Suprapubic skin (tissue), 4 donors: ENCODE results near the gene IQSEC1. TPM values are rescaled to one million over a fixed set of nuclear protein-coding genes. Genes with fewer than 3 reads are reported as not detected.

Experiments
- DNase-seq, 2 donors: peaks; one replicate each; pipeline ENCODE4 v3.0.0-alpha.2; 2019; ENCODE audit warnings: low spot score in 2 of 2
- H3K27ac ChIP-seq: fragments of 200-600 bp; sonication (generic); one replicate; pipeline ENCODE4 v1.5.1; 2019
- H3K27me3 ChIP-seq: fragments of 200-600 bp; sonication (generic); one replicate; pipeline ENCODE4 v1.5.1; 2019
- H3K36me3 ChIP-seq: fragments of 200-600 bp; sonication (generic); one replicate; pipeline ENCODE4 v1.5.1; 2019
- H3K4me1 ChIP-seq: fragments of 200-600 bp; sonication (generic); one replicate; pipeline ENCODE4 v1.5.1; 2019
- H3K4me3 ChIP-seq: fragments of 200-600 bp; sonication (generic); one replicate; pipeline ENCODE4 v1.5.1; 2019; ENCODE audit warnings: mild to moderate bottlenecking
- H3K9me3 ChIP-seq: fragments of 200-600 bp; sonication (generic); one replicate; pipeline ENCODE4 v1.5.1; 2019
- CTCF ChIP-seq, 2 donors: fragments of 200-600 bp in 1 of 2; fragments of 450-650 bp in 1 of 2; sonication (generic) in 1 of 2; IDR thresholded peaks; one replicate each; pipeline ENCODE4 v1.5.1; 2016 to 2019; ENCODE audit warnings: antibody characterized with exemption in 2 of 2, mild to moderate bottlenecking in 1 of 2, moderate library complexity in 1 of 2
- EP300 ChIP-seq: sonication (generic); formaldehyde crosslinking; IDR thresholded peaks from one replicate; pipeline ENCODE4 v1.6.1; 2017; ENCODE audit warnings: antibody characterized with exemption
- POLR2A ChIP-seq, 2 donors: fragments of 450-650 bp; IDR thresholded peaks; one replicate each; pipeline ENCODE4 v1.6.1; 2017; ENCODE audit warnings: antibody characterized with exemption in 2 of 2, mild to moderate bottlenecking in 2 of 2, moderate library complexity in 2 of 2
- POLR2AphosphoS5 ChIP-seq, 3 donors: sonication (generic); formaldehyde crosslinking; IDR thresholded peaks; one replicate each; pipeline ENCODE4 v1.6.1; 2017; ENCODE audit warnings: antibody characterized with exemption in 3 of 3
- WGBS: methylation state at CpG from one replicate; pipeline ENCODE4 v1.1.5; 2018; 5-methylcytosine and 5-hydroxymethylcytosine counted together
- total RNA-seq, 4 donors: library from RNA; depleted of rRNA; stranded (reverse); fragments of >200 nt; gene quantifications; one replicate each; pipeline ENCODE4 v1.1.0, GENCODE V29; 2016

IQSEC1 gene
- total RNA-seq, 4 donors from 2014 or later, result 26.7 to 52.4 (median 35.5) TPM

GRCh38 chr3:12908859-12909258, 164.4 kb downstream of the IQSEC1 start:
- DNase-seq, result no peak
- Histone ChIP-seq H3K27me3 (no peaks in the 10 kb centered on the region), H3K36me3 (peaks cover 96% of the 10 kb centered on the region), H3K9me3 (no peaks in the 10 kb centered on the region), H3K4me3 (no peak overlapping the region), H3K4me1 (no peaks in the 10 kb centered on the region), H3K27ac (no peak overlapping the region)
- TF ChIP-seq POLR2A (IDR thresholded peaks at IDR 0.05) (no peak), CTCF (IDR thresholded peaks at IDR 0.05) (no peak), POLR2AphosphoS5 (IDR thresholded peaks at IDR 0.05) (no peak), EP300 (no peak)
- WGBS, result 91% methylated on average over 7 of the region's 7 CpGs

GRCh38 chr3:12908136-12908730, 165.0 kb downstream of the IQSEC1 start:
- H3K27me3 ChIP-seq, result no peaks in the 10 kb centered on the region
- no peak overlapping the region for H3K27ac ChIP-seq
- no peak overlapping the region for H3K4me3 ChIP-seq
- H3K4me1 ChIP-seq, result no peaks in the 10 kb centered on the region
- H3K36me3 ChIP-seq, result peaks cover 96% of the 10 kb centered on the region
- 96% methylated on average over 28 of the region's 28 CpGs for WGBS
- no peaks in the 10 kb centered on the region for H3K9me3 ChIP-seq
- TF ChIP-seq POLR2A (IDR thresholded peaks at IDR 0.05) (no peak), POLR2AphosphoS5 (IDR thresholded peaks at IDR 0.05) (no peak)
- DNase-seq, result no peak

GRCh38 chr3:12907729-12908128, 165.5 kb downstream of the IQSEC1 start:
- WGBS, result 85% methylated on average over 18 of the region's 18 CpGs
- no peak overlapping the region for H3K27ac ChIP-seq
- no peak overlapping the region for H3K4me3 ChIP-seq
- H3K36me3 ChIP-seq, result peaks cover 91% of the 10 kb centered on the region
- no peaks in the 10 kb centered on the region for H3K27me3 ChIP-seq
- no peak for DNase-seq
- H3K9me3 ChIP-seq, result no peaks in the 10 kb centered on the region
- TF ChIP-seq POLR2AphosphoS5 (IDR thresholded peaks at IDR 0.05) (no peak), CTCF (IDR thresholded peaks at IDR 0.05) (no peak), EP300 (no peak), POLR2A (IDR thresholded peaks at IDR 0.05) (no peak)
- no peaks in the 10 kb centered on the region for H3K4me1 ChIP-seq

- H3K4me3 ChIP-seq, result no peak overlapping the region
- peaks cover 89% of the 10 kb centered on the region for H3K36me3 ChIP-seq
- no peaks in the 10 kb centered on the region for H3K27me3 ChIP-seq
- 95% methylated on average over 3 of the region's 16 CpGs for WGBS
- TF ChIP-seq CTCF (IDR thresholded peaks at IDR 0.05), result no peak
- TF ChIP-seq POLR2AphosphoS5 (IDR thresholded peaks at IDR 0.05), result no peak
- no peak for TF ChIP-seq POLR2A (IDR thresholded peaks at IDR 0.05)
- no peak for TF ChIP-seq EP300
- H3K9me3 ChIP-seq, result no peaks in the 10 kb centered on the region
- no peaks in the 10 kb centered on the region for H3K4me1 ChIP-seq
- no peak for DNase-seq
- no peak overlapping the region for H3K27ac ChIP-seq
Observed at GRCh38 chr3:12907296-12907695, 165.9 kb downstream of the IQSEC1 start.

- H3K27ac ChIP-seq, result no peak overlapping the region
- peaks cover 88% of the 10 kb centered on the region for H3K36me3 ChIP-seq
- no peaks in the 10 kb centered on the region for H3K4me1 ChIP-seq
- no peak for TF ChIP-seq POLR2A (IDR thresholded peaks at IDR 0.05)
- TF ChIP-seq POLR2AphosphoS5 (IDR thresholded peaks at IDR 0.05), result no peak
- no peak for TF ChIP-seq CTCF (IDR thresholded peaks at IDR 0.05)
- no peak for TF ChIP-seq EP300
- 67% methylated on average over 5 of the region's 5 CpGs for WGBS
- no peak for DNase-seq
- no peaks in the 10 kb centered on the region for H3K9me3 ChIP-seq
- H3K4me3 ChIP-seq, result no peak overlapping the region
- no peaks in the 10 kb centered on the region for H3K27me3 ChIP-seq
Observed at GRCh38 chr3:12906916-12907290, 166.3 kb downstream of the IQSEC1 start.
